HCT116 (cell line): Measurements from ENCODE around the gene IZUMO4. TPM values are rescaled to one million over a fixed set of nuclear protein-coding genes. Genes with fewer than 3 reads are reported as not detected.

Experiments
- ATAC-seq: fragments of 200-7000 bp; cut with Tn5 transposase; 2 replicates; pipeline ENCODE4 v1.9.1; 2020; ENCODE audit warnings: mild to moderate bottlenecking, moderate library complexity
- BruUV-seq: library from RNA; stranded (reverse); fragments of 400-500 nt; replicated peaks from 2 replicates; lab custom pipeline; 2021; lab: Mats Ljungman, UMichigan
- CTCF ChIA-PET: fragments of 300-600 bp; sonication (Branson Sonifier 250); formaldehyde crosslinking; loops from one replicate; lab custom pipeline; 2021; ENCODE audit warnings: antibody characterized with exemption; lab: Charles Lee
- POLR2A ChIA-PET: fragments of 300-600, 350-600 bp; sonication (Branson Sonifier 250); formaldehyde crosslinking; loops from one replicate; lab custom pipeline; 2021; ENCODE audit warnings: antibody characterized with exemption; lab: Charles Lee
- RAD21 ChIA-PET, 2 experiments: fragments of 300-600 bp; sonication (Branson Sonifier 250); formaldehyde crosslinking; loops; one replicate each; lab custom pipeline; 2023; ENCODE audit warnings: low total read pairs in 2 of 2; ENCODE audit not compliant: uncharacterized antibody in 2 of 2, unreplicated experiment in 2 of 2, low non-redundant PET in 1 of 2; lab: Charles Lee
- DNase-seq: peaks from one replicate; pipeline ENCODE4 v3.0.0-alpha.2; 2010; ENCODE audit warnings: low read depth, low spot score
- H2AFZ ChIP-seq: fragments of 200-600 bp; shearing (Covaris generic), sonication (generic); 2 replicates; pipeline ENCODE4 v1.6.1; 2017; ENCODE audit warnings: low read depth, mixed run types, mixed read lengths, antibody characterized with exemption, low read length; ENCODE audit not compliant: poor library complexity, severe bottlenecking
- H3K27ac ChIP-seq: 2 replicates; pipeline ENCODE4 v1.5.1; 2012; ENCODE audit warnings: low read depth, low read length
- H3K27me3 ChIP-seq: fragments of 200-600 bp; sonication (generic); 2 replicates; pipeline ENCODE4 v1.6.1; 2016; ENCODE audit warnings: mixed run types, low read length, mixed read lengths; ENCODE audit not compliant: insufficient read depth
- H3K36me3 ChIP-seq, 2 experiments: fragments of 200-500 bp in 1 of 2; fragments of 200-600 bp in 1 of 2; sonication (Bioruptor generic) in 1 of 2; sonication (generic) in 1 of 2; 2 replicates each; pipeline versions ENCODE4 v1.5.1 to v1.6.1; 2014 to 2016; ENCODE audit warnings: low read length in 2 of 2, inconsistent platforms in 1 of 2, mixed read lengths in 1 of 2, mixed run types in 1 of 2; ENCODE audit not compliant: insufficient read depth in 2 of 2, control insufficient read depth in 1 of 2
- H3K4me1 ChIP-seq, 2 experiments: fragments of 200-600 bp in 1 of 2; sonication (generic) in 1 of 2; 2 replicates each; pipeline versions ENCODE4 v1.5.1 to v1.6.1; 2012 to 2017; ENCODE audit warnings: low read length in 2 of 2, inconsistent platforms in 1 of 2, mild to moderate bottlenecking in 1 of 2, mixed read lengths in 1 of 2, mixed run types in 1 of 2, moderate library complexity in 1 of 2; ENCODE audit not compliant: insufficient read depth in 2 of 2, control insufficient read depth in 1 of 2
- H3K4me2 ChIP-seq: fragments of 200-600 bp; sonication (generic); 2 replicates; pipeline ENCODE4 v1.6.1; 2017; ENCODE audit warnings: mixed run types, low read length, mixed read lengths
- H3K4me3 ChIP-seq, 2 experiments: fragments of 200-600 bp in 1 of 2; sonication (generic) in 1 of 2; replicated peaks in 1 of 2; 2 replicates each; pipeline ENCODE4 v1.5.1; 2011 to 2016; ENCODE audit warnings: low read length in 2 of 2, control low read depth in 1 of 2, low read depth in 1 of 2, mild to moderate bottlenecking in 1 of 2, mixed read lengths in 1 of 2, mixed run types in 1 of 2
- H3K79me2 ChIP-seq: fragments of 200-600 bp; sonication (generic); 2 replicates; pipeline ENCODE4 v1.6.1; 2017; ENCODE audit warnings: mild to moderate bottlenecking, mixed run types, low read length, moderate library complexity, mixed read lengths; ENCODE audit not compliant: insufficient read depth
- H3K9ac ChIP-seq: fragments of 200-600 bp; sonication (generic); 2 replicates; pipeline ENCODE4 v1.6.1; 2016; ENCODE audit warnings: low read length, mixed read lengths
- H3K9me2 ChIP-seq: fragments of 200-600 bp; sonication (generic), shearing (Covaris generic); 2 replicates; pipeline ENCODE4 v1.6.1; 2017; ENCODE audit warnings: mixed run types, mild to moderate bottlenecking, moderate library complexity; ENCODE audit not compliant: insufficient read depth
- H3K9me3 ChIP-seq, 2 experiments: fragments of 200-500 bp in 1 of 2; fragments of 200-600 bp in 1 of 2; sonication (Bioruptor generic) in 1 of 2; sonication (generic) in 1 of 2; 2 replicates each; pipeline ENCODE4 v1.6.1; 2014 to 2017; ENCODE audit warnings: low read length in 2 of 2, mixed read lengths in 2 of 2, inconsistent platforms in 1 of 2, low read depth in 1 of 2, mild to moderate bottlenecking in 1 of 2, mixed run types in 1 of 2, moderate library complexity in 1 of 2; ENCODE audit not compliant: control insufficient read depth in 1 of 2, insufficient read depth in 1 of 2
- H4K20me1 ChIP-seq: fragments of 200-600 bp; sonication (generic), shearing (Covaris generic); 2 replicates; pipeline ENCODE4 v1.6.1; 2017; ENCODE audit warnings: mixed run types, mild to moderate bottlenecking, moderate library complexity; ENCODE audit not compliant: insufficient read depth
- EGR1 ChIP-seq: IDR thresholded peaks from 2 replicates; pipeline ENCODE4 v1.6.1; 2012; ENCODE audit warnings: low read depth
- ELF1 ChIP-seq: IDR thresholded peaks from 2 replicates; pipeline ENCODE4 v1.6.1; 2012; ENCODE audit warnings: low read depth, borderline replicate concordance
- EZH2 ChIP-seq: fragments of 200-600 bp; sonication (generic); IDR thresholded peaks from 2 replicates; pipeline ENCODE4 v1.6.1; 2017; ENCODE audit warnings: antibody characterized with exemption, mixed run types
- JUND ChIP-seq: IDR thresholded peaks from 2 replicates; pipeline ENCODE4 v1.6.1; 2012
- POLR2A ChIP-seq: IDR thresholded peaks from 2 replicates; pipeline ENCODE4 v1.7.0; 2011; ENCODE audit warnings: borderline replicate concordance; ENCODE audit not compliant: insufficient read depth, insufficient read length; ENCODE audit errors: extremely low read depth
- POLR2AphosphoS5 ChIP-seq: IDR thresholded peaks from 2 replicates; pipeline ENCODE4 v1.6.1; 2011; ENCODE audit warnings: mild to moderate bottlenecking, low read depth, low read length, moderate library complexity
- RAD21 ChIP-seq: IDR thresholded peaks from 2 replicates; pipeline ENCODE4 v1.6.1; 2012; ENCODE audit warnings: low read depth, mild to moderate bottlenecking
- SIN3A ChIP-seq: IDR thresholded peaks from 2 replicates; pipeline ENCODE4 v1.6.1; 2012; ENCODE audit warnings: low read depth
- SP1 ChIP-seq: IDR thresholded peaks from 2 replicates; pipeline ENCODE4 v1.6.1; 2012; ENCODE audit warnings: low read depth
- SRF ChIP-seq: IDR thresholded peaks from 2 replicates; pipeline ENCODE4 v1.6.1; 2012; ENCODE audit warnings: low read depth
- TCF7L2 ChIP-seq: IDR thresholded peaks from 2 replicates; pipeline ENCODE4 v1.7.0; 2011; ENCODE audit warnings: borderline replicate concordance, inconsistent platforms; ENCODE audit not compliant: insufficient read depth, insufficient read length; ENCODE audit errors: extremely low read depth
- YY1 ChIP-seq: IDR thresholded peaks from 2 replicates; pipeline ENCODE4 v1.6.1; 2011; ENCODE audit warnings: low read length, low read depth, moderate library complexity, mild to moderate bottlenecking; ENCODE audit not compliant: insufficient replicate concordance; ENCODE audit errors: extremely low read depth
- ZFX ChIP-seq: fragments of 450-650 bp; IDR thresholded peaks from 2 replicates; pipeline ENCODE4 v1.6.1; 2017
- ZNF274 ChIP-seq: fragments of 200-500 bp; sonication (Bioruptor generic); IDR thresholded peaks from 2 replicates; pipeline ENCODE4 v1.6.1; 2014; ENCODE audit warnings: mild to moderate bottlenecking, low read depth, low read length, inconsistent platforms
- intact Hi-C: fragments of 100-400 bp; cut with micrococcal nuclease; formaldehyde crosslinking; loops from 2 replicates; pipeline ENCODE4 v1.10.0; 2022
- total RNA-seq: library from RNA; stranded (reverse); gene quantifications from one replicate; pipeline ENCODE4 v1.2.1, GENCODE V29; 2021; ENCODE audit not compliant: unreplicated experiment
- TF ChIP-seq, protein P1 (sequence below): IDR thresholded peaks from 2 replicates; pipeline ENCODE4 v1.6.1; 2012
- TF ChIP-seq, protein P2 (sequence below): IDR thresholded peaks from 2 replicates; pipeline ENCODE4 v1.6.1; 2012; ENCODE audit warnings: low read depth
- TF ChIP-seq, protein P3 (sequence below): IDR thresholded peaks from 2 replicates; pipeline ENCODE4 v1.6.1; 2012
- TF ChIP-seq, protein P4 (sequence below): IDR thresholded peaks from 2 replicates; pipeline ENCODE4 v1.6.1; 2011; ENCODE audit warnings: mild to moderate bottlenecking, low read length, moderate library complexity; ENCODE audit not compliant: insufficient replicate concordance; ENCODE audit errors: extremely low read depth

Gene IZUMO4
- total RNA-seq, 1 experiment from 2014 or later, result 6.1 TPM

DNA sequence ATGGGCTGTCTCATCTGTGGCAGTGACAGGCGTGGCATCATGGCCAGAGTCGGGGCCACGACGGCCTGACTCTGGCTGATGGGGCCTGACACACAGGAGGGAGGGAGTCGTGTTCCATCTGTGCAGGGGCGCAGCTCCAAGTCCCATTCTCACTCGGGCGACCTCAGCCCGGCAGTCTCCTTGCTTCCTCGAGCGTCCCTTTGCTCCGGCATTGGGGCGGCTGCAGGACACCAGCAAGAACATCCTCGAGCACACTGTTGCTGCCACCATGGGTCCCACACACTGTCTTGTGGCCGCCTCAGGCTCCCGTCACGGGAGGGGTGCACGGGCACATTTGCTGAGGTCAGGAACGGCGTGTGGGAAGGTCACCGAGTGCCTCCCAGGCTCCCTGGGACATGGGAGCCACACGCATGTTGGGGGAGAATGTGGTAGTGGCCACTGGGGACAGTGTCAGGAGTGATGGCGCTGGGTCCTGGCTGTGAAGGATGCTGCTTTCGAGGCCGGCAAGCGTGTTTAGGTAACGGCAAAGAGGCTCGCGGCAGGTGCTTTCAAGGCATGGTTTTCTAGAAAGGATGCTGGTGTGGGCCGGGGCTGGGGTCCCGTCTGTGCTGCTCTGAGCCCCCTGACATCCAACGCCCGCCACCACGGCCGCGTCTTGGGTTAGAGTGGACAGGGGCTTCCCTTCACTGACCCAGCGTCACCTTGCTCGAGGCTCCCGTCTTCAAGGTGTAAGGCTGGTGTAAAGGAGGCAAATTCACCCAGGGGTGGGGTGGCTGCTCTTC is 3.4 kb downstream of the IZUMO4 start:
- BruUV-seq, result no TSS peak
- no peaks in the 10 kb centered on the region for H4K20me1 ChIP-seq
- no peaks in the 10 kb centered on the region for H3K9me3 ChIP-seq
- RAD21 ChIA-PET, result no interaction called here
- H3K27me3 ChIP-seq, result no peaks in the 10 kb centered on the region
- no peak overlapping the region for H3K4me3 ChIP-seq
- POLR2A ChIA-PET, result no interaction called here
- no peak overlapping the region for H3K27ac ChIP-seq
- no peak overlapping the region for H3K9ac ChIP-seq
- no peak overlapping the region for H3K4me2 ChIP-seq
- CTCF ChIA-PET, result no interaction called here
- H2AFZ ChIP-seq, result no peak overlapping the region
- peaks cover 24% of the 10 kb centered on the region for H3K79me2 ChIP-seq
- DNase-seq (no peak), ATAC-seq (no peak)
- H3K4me1 ChIP-seq, result peaks cover 9 to 13% of the 10 kb centered on the region in 2 experiments
- TF ChIP-seq JUND, result no peak
- TF ChIP-seq ZNF274, result no peak
- TF ChIP-seq RAD21, result no peak
- TF ChIP-seq, protein P1, sequence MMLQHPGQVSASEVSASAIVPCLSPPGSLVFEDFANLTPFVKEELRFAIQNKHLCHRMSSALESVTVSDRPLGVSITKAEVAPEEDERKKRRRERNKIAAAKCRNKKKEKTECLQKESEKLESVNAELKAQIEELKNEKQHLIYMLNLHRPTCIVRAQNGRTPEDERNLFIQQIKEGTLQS, result no peak
- TF ChIP-seq, protein P2, sequence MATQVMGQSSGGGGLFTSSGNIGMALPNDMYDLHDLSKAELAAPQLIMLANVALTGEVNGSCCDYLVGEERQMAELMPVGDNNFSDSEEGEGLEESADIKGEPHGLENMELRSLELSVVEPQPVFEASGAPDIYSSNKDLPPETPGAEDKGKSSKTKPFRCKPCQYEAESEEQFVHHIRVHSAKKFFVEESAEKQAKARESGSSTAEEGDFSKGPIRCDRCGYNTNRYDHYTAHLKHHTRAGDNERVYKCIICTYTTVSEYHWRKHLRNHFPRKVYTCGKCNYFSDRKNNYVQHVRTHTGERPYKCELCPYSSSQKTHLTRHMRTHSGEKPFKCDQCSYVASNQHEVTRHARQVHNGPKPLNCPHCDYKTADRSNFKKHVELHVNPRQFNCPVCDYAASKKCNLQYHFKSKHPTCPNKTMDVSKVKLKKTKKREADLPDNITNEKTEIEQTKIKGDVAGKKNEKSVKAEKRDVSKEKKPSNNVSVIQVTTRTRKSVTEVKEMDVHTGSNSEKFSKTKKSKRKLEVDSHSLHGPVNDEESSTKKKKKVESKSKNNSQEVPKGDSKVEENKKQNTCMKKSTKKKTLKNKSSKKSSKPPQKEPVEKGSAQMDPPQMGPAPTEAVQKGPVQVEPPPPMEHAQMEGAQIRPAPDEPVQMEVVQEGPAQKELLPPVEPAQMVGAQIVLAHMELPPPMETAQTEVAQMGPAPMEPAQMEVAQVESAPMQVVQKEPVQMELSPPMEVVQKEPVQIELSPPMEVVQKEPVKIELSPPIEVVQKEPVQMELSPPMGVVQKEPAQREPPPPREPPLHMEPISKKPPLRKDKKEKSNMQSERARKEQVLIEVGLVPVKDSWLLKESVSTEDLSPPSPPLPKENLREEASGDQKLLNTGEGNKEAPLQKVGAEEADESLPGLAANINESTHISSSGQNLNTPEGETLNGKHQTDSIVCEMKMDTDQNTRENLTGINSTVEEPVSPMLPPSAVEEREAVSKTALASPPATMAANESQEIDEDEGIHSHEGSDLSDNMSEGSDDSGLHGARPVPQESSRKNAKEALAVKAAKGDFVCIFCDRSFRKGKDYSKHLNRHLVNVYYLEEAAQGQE, result no peak
- TF ChIP-seq TCF7L2, result no peak
- TF ChIP-seq EGR1, result no peak
- TF ChIP-seq ZFX, result no peak
- TF ChIP-seq, protein P3, sequence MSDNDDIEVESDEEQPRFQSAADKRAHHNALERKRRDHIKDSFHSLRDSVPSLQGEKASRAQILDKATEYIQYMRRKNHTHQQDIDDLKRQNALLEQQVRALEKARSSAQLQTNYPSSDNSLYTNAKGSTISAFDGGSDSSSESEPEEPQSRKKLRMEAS, result no peak
- no peak for TF ChIP-seq POLR2AphosphoS5
- no peak for TF ChIP-seq POLR2A
- TF ChIP-seq YY1, result no peak
- no peak for TF ChIP-seq EZH2
- no peak for TF ChIP-seq ELF1
- TF ChIP-seq SP1, result no peak
- TF ChIP-seq, protein P4, sequence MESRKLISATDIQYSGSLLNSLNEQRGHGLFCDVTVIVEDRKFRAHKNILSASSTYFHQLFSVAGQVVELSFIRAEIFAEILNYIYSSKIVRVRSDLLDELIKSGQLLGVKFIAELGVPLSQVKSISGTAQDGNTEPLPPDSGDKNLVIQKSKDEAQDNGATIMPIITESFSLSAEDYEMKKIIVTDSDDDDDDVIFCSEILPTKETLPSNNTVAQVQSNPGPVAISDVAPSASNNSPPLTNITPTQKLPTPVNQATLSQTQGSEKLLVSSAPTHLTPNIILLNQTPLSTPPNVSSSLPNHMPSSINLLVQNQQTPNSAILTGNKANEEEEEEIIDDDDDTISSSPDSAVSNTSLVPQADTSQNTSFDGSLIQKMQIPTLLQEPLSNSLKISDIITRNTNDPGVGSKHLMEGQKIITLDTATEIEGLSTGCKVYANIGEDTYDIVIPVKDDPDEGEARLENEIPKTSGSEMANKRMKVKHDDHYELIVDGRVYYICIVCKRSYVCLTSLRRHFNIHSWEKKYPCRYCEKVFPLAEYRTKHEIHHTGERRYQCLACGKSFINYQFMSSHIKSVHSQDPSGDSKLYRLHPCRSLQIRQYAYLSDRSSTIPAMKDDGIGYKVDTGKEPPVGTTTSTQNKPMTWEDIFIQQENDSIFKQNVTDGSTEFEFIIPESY, result no peak
- TF ChIP-seq SRF, result no peak
- no peak for TF ChIP-seq SIN3A
- H3K36me3 ChIP-seq, result peaks cover 12 to 18% of the 10 kb centered on the region in 2 experiments; a peak in 3 of 4 replicates
- intact Hi-C loops, result no loop called here
- H3K9me2 ChIP-seq, result no peaks in the 10 kb centered on the region
